CD4-positive, alpha-beta T cell treated with Interleukin-1 beta for 1 hour (primary cell): ENCODE measurements around the gene FOSB.
A peak's percentile ranks its signal among the peaks of the same experiment; 100 is the strongest.

Source experiments
- DNase-seq, 2 donors: peaks; one replicate each; pipeline ENCODE4 v3.0.0-alpha.2; 2020 to 2022

FOSB gene

DNA sequence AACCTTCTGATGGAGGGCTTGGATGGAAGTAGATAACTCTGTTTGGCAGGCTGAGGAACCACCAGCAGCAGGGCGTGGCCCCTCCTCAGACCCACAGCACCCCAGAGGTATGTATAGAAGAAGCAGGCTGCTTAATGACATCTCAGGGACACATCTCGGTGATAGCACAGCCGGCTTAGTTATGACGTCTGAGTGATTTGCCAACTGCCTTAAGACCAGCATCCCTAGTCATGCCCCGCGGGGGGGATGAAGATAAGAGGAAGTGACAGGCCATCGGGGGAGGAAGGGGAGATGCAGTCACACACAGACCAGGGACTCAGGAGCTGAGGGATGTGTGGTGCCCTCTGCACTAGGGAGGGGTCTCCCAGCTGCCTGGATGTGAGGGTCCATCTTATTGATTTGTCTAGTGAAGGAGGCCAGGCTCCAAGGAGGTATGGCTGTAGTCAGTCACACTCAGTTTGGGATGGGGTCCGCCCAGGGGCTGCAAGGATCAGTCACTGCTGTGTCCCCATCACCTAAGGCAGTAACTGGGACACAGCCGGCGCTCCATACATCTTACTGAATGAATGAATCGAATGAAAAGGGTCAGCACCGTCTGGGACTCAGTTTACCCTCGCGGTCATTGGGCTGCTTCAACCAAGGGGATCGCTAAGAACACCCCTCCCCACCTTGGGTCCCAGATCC is 24.9 kb upstream of the FOSB start:
- DNase-seq: peak; percentile 70 to 90

DNA sequence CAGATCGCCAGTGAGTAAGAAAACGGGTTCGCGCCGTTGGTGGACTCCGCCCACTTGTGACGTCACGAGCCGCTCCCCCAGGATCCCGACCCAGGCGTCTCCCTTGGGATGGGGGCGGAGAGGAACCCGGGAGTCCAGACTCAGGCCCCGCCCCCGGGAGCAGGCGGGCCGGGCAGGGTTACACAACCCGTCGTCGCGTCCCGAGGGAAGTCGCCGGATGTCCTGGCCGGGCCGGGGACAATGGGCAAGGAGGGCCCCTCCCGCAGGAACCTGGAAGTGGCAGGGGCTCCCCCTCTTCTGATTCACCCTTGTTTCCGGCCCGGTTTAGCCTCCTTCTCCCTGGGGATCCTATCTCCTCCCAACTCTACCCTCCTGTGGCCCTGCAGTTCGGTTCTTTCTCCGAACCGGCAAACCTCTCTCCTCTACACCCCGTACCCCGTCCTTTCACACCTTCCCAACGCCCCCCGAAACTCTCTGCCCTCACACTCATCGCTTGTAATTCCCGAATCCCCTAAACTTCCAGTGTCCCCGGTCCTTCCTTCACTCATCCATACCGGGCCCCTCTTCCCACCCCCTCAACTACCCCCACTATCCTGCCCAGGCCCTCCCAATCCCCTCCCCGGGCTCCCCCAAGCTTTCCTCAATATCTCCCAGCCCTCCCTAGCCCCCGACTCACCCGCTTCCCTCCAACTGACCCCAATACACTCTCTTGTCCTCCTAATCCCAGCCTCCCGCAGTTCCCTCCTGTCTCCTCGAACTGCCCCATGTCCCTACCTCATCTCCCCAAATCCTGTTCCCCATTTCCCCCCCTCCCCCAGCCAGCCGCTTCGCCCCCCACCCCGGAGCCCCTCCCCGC is 24.1 kb upstream of the FOSB start:
- peak; percentile 69 to 85 for DNase-seq

DNA sequence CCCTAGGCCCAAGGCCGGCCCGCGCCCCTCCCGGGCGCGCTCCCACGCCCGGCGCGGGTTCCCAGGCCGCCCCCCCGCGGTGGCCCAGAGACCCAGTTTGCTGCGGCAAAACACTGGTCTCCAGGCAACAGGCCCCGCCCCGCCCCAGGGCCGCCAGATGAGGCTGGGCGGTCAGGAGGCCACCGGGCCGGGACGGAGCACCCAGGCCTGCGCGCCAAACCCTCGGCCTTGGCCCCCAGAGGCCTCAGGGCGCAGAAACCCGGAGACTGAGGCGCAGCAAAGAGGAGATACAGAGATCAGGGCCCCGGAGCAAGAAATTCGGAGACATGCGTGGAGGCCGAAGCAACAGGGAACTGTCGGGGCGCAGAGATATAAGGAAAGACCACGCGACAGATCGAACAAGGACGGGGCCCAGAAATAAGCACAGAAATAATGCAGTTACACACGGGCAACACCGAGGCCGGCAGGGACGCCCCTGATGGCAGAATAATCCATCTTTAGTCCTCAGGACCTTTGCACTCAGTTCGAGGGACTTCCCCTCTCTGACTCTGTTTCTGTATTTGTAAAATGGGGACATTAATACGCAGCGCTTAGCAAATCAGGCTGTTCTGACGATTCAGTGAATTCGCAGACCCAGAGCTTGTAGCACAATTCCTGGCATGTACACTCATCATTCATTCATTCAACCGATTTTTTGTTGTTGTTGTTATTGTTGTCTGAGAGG is 23.3 kb upstream of the FOSB start:
- DNase-seq: peak; percentile 92 to 94

DNA sequence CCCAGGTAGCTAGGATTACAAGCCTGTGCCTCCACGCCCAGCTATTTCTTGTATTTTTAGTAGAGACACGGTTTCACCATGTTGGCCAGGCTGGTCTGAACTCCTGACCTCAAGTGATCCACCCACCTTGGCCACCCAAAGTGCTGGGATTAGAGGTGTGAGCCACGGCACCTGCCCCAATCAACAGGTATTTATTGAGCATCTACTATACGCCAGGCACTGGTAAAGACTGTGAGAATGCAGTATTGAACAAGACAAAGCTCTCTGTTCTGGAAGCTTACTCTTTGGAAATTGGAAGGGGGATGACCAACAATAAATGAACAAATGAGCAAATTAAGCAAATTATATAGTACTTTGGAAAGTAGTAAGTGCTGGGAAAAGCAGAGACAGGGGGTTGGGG is 22.7 kb upstream of the FOSB start:
- DNase-seq: no peak

DNA sequence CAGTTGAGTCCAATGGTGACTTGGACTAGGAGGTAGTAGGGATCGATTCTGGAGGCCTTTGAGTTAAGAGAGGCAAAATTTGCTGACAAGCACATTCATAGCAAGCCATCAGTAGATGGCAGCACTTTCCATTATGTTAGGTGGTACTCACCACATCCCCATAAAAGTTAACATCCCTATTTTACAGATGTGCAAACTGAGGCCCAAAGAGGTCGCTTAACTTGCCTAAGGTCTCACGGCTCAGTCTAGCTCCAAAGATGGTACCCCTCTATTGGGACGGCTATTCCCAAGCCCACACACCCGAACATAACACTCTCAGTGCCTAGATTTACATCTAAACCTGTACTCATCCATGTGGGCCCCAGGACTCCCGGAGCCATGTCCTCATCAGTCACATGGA is 21.5 kb upstream of the FOSB start:
- DNase-seq: peak in 1 of 2 donors; percentile 62

DNA sequence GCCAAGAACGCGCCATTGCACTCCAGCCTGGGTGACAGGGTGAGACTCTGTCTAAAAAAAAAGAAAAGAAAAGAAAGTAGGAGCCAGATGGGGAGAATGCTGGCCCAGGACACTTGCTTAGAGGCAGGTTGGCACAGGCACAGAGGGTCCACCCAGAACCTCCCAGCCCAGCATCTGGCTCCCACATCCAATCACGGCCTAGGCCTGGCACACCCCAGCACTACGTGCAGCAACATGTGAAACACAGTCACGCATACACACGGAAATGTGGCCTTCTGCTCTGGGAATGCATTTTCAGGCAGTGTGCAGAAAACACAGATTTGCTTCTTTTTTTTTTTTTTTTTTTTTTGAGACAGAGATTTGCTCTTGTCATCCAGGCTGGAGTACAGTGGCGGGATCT is 20.9 kb upstream of the FOSB start:
- DNase-seq: no peak

DNA sequence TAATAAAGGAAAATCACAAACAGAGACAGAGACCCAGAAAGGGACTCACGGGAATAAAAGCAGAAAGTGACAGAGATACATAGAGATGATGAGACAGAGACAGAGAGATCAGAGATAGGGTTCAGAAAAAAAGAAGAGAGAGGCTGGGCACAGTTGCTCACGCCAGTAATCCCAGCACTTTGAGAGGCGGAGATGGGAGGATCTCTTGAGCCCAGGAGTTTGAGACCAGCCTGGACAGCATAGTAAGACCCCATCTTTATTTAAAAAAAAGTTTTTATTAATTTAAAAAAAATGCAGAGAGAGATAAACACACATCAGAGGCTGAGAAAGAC is 19.4 kb upstream of the FOSB start:
- DNase-seq: no peak

DNA sequence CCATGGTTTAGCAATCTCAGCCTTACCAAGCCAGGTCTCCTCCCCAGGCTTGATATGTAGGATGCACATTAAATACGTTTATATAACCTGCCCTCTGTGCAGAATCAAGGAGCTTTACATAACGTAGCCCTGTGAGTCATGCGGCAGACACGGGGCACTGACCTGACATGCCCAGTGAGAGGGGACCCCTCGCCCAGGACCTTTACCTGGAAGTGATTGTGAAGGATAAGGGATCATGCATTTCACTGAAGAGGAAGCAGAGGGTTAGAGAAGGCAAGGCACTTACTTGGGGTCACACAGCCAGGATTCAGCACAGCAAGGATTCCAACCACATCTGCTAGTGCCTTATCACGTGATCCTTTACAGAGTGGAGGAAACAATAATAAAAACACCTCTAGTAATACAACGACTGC is 18.9 kb upstream of the FOSB start:
- peak in 1 of 2 donors; percentile 33 for DNase-seq

DNA sequence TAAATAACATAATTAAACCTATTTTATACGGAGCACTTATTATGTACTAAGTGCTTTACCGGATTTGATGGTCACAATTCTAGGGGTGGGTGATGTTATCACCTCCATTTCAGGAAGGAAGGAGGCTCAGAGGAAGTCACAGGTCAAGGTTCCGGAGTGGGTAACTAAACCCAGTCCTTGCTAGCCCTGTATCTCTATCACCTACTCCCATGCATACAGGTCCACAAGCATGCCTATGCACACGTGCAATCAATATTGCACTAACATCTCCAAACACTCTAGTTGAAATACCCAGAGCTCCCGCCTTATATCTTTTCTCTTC is 17.8 kb upstream of the FOSB start:
- peak; percentile 71 to 82 for DNase-seq

DNA sequence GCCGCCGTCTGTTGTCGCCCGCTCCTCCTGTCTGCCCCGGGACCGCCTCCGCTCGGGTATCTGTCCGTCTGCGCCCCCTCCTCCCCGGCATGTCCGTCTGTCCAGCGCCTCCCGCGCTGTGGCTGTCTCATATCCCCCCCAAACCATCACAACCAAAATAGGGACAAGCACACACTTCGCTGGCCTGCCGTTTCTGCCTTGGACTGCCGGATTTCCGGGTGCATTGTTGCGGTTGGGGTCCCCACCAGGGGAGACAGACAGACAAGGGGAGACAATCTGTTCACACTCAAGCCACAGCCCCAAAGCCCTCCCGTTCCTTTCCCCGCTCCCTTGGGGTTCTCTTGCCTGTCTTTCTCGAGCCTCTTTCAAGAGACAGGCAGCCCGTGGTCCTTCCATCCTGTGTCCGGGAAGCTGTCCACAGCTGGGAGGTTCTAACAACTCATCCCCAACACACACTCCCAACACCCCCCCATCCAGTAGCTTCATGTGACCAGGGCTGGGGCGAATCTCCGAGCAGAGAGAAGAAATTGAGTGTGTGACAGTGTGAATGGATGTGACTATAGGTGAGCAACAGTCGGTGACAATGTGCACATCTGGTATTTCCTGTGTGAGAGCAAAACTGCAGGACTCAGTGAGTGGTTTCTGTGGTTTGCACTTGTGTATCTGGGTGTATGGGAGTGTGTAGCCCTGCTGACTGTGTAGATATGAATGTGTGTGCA is 16.5 kb upstream of the FOSB start:
- peak; percentile 82 to 84 for DNase-seq

DNA sequence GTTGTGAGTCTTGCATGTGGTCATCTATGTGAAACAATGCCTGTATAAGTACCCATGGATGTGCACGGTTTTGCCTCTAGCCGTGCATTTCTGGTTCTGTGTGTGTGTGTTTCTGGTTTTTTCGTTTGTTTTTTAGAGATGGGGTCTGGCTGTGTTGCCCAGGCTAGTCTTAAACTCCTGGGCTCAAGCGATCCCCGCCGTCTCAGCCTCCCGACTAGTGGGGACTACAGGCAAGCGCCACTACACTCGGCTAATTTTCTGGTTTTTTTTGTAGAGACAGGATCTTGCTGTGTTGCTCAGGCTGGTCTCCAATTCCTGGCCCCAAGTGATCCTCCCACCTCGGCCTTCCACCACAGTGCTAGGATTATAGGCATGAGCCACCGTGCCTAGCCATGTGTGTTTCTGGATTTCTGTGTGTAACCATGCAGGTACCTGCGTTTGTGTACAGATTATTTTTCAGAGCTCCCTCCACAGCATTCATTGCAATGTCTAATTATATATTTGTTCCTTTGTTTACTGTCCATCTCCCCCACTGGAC is 15.9 kb upstream of the FOSB start:
- DNase-seq: no peak

DNA sequence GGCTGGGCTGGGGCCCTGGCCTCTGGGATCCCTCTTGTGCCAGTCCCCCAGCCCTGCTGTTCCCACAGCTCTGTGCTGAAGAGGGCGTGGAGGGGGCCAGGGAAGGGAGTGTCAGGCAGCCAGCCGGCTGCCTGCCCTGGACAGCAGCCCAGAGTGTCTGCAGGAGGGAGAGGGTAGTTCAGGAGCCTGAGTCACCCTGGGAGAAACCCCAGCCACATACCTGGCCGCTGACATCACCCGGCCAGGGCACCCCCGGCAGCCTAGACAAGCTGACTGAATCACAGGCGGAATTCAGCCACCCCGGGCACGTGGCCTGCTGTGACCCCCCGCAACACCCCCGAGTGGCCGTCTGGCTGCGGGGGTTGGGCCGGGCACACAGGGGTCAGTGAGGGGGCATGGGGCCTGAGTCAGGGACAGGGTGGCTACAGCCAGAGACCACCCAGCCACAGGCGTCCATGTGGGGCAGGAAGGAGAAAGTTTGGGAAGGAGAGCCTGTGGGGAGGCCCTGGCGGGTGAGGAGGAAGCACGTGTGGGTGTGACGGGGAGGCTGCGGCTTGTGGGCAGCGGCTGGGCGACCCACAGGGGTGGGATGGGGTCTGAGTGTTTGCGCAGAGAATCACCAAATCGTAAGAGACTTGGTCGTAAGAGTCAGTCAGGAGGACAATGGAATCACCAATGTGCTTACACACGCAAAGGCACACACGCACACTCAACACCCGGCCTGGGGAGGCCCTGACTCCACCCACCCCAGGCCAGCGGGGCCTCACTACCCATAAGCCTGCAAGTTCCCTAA is 11.9 kb upstream of the FOSB start:
- peak; percentile 76 to 90 for DNase-seq

DNA sequence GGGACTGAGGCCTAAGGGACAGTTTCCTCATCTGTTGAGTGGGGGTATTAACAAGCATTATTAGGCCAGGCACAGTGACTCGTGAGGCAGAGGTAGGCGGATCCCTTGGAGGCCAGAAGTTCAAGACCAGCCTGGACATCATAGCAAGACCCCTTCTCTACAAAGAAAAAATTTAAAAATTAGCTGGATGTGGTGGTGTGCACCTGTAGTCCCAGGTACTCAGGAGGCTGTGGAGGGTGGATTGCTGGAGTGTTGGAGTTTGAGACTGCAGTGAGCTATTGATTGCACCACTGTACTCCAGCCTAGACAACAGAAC is 11.3 kb upstream of the FOSB start:
- no peak for DNase-seq

DNA sequence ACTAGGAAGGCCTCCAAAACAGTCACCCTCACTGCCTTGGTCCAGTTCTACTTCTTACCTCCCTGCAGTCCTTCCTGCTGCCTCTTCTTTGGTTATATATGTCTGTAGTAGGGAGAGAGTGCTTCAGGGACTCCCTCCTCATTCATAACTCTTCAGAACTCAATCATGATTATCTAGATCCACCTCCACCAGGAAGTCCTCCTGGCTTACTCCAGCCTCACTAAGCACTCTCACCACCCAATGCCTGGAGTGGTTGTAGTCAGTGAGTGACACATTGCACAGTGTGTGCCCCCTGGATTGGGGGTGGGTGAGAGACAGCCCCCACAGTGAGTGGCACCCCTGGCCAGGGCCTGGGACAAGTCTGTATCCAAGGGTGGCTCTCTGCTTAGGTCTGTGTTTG is 10.0 kb upstream of the FOSB start:
- no peak for DNase-seq

DNA sequence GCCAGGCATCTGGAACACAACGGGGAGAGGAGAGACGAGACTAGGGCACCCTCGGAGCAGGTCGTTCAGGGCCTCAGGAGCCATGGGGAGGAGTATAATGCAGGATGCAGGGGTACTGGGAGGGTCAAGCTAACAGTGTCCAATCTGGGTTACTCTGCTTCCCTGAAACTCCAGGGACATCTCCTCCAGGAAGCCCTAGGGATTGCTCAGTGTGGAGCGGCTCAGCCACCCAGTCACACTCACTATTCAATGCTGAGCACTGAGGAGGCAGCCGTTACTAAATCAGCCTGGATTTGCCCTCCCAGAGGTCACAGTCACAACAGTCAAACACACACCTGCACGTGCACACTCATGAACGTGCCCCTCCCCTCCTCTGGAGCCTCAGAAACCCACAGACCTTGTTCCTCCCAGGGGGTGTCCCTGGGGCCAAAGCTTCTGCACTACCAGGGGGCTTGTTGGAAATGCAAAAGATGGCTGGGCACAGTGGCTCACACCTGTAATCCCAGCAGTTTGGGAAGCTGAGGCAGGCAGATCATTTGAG is 6.9 kb upstream of the FOSB start:
- DNase-seq: no peak

DNA sequence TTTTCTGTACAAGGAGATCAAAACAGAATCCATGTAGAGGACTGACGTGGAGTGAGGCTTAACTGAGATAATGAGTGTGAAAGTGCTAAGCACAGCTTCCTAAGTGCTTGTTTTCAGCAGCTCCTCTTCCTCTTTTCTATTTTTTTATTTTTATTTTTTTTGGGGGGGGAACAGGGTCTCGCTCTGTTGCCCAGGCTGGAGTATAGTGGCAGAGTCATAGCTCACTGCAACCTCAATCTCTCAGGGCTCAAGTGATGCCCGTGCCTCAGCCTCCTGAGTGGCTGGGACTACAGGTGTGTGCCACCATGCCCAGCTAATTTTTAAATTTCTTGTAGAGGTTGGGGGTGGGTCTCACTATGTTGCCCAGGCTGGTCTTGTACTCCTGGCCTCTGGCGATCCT is 5.6 kb upstream of the FOSB start:
- no peak for DNase-seq

DNA sequence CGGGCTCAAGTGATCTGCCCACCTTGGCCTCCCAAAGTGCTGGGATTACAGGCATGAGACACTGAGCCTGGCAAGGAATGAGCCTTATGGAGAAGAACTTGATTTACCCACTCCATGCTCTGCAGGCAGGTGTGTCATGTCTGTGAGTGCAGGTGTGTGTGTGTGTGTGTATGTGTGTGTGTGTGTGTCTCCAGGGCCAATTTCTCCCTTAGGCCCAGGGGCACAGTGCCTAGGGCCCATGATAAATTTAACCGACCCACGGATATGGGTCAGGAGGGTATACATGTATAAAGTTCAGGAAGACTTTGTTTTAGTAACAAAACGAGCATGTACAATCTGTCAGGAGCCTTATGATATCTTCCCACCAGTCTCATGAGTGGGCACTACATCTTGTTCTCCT is 4.6 kb upstream of the FOSB start:
- DNase-seq: no peak

DNA sequence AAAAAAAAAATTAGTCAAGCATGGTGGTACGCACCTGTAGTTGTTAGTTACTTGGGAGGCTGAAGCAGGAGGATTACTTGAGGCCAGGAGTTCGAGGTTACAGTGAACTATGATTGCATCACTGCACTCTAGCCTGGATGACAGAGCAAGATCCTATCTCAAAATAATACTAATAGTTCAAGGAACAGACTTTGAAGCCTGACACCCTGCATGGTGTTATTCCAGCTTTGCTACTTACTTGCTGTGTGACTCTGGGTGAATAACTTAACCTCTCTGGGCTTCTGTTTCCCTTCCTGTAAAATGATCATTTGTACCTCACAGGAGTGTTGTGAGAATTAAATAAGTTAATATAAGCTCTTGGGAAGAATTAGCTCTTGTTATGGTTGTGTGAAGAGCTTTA is 3.5 kb upstream of the FOSB start:
- DNase-seq: no peak

DNA sequence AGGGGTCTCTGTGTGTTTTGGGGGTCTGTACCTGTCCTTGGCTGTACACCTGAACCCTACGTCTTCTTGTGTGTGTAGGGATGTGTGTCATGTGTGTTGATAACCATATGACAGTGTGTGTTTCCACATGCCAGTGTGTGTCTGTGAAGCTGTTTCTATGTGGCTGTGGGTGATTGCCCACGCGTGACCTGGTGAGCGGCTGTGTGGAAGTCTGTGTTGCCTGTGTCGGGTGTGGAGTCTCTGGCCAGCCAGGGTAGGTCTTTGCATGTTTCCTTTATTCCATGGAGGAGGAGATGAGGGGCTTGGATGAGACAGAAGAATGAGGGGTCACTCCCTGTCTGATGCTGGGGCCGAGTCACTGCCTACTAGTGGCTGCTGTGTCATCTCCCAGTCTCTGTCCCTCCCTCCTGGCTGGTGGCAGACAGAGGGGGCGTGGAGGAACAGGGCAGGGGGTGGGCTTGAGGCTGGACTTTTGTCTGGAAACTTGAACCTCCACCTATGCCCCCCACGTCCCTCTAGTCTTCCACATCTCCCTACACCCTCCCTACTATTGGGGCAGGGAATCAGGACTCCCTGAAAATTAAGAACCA is 2.8 kb upstream of the FOSB start:
- no peak for DNase-seq

DNA sequence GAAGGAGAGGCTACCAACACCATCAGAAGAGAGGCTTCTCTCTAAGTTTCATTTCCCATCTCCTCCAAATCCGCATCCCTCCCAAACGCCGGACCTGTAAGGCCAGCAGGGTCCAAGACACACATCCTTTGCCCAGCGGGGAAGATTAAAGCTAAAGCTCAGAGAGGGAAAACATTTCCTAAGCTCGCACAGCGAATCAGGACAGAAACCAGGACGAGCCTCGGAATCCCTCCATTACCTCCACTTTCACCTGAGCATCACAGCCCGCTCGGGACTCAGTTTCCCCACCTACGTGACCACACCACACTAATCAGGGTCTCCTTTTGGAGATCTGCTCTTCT is 711 bp upstream of the FOSB start:
- DNase-seq: no peak

DNA sequence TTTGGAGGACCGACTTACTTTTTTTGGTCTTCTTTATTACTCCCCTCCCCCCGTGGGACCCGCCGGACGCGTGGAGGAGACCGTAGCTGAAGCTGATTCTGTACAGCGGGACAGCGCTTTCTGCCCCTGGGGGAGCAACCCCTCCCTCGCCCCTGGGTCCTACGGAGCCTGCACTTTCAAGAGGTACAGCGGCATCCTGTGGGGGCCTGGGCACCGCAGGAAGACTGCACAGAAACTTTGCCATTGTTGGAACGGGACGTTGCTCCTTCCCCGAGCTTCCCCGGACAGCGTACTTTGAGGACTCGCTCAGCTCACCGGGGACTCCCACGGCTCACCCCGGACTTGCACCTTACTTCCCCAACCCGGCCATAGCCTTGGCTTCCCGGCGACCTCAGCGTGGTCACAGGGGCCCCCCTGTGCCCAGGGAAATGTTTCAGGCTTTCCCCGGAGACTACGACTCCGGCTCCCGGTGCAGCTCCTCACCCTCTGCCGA is 409 bp downstream of the FOSB start:
- no peak for DNase-seq

DNA sequence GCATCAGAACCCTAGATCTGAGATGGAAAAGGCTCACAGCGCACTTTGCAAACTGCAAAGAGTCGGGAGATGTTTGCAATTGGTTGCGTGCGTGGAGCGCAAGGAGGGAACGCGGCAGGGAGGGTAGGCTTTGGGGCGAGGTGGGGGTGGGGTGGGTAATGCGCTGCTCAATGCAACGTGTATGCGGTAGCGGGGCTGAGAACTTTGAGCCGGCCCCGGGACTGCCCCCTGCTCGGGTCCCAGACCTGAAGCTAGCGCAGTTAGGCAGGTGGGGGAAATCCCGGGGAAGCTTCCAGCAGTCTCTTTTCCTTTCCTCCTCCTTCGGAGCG is 971 bp downstream of the FOSB start:
- no peak for DNase-seq
